Right lobe of liver (tissue), 6 donors: ENCODE measurements around the gene ADAM12. TPM values are rescaled to one million over a fixed set of nuclear protein-coding genes. Genes with fewer than 3 reads are reported as not detected.

Source experiments
- ATAC-seq, 4 donors: fragments of 200-7000 bp; cut with Tn5 transposase; one replicate each; pipeline ENCODE4 v1.9.1; 2020; ENCODE audit warnings: mild to moderate bottlenecking in 4 of 4, moderate library complexity in 4 of 4
- DNase-seq, 3 donors: peaks; one replicate each; pipeline ENCODE4 v3.0.0-alpha.2; 2020
- H3K27ac ChIP-seq, 3 donors: fragments of 200-600 bp; one replicate each; pipeline ENCODE4 v1.8.0; 2022
- H3K27me3 ChIP-seq, 2 donors: fragments of 200-600 bp; one replicate each; pipeline ENCODE4 v1.8.0; 2022
- H3K36me3 ChIP-seq, 4 donors: fragments of 200-600 bp; sonication (generic) in 1 of 4; one replicate each; pipeline versions ENCODE4 v1.5.1 to v1.8.0; 2017 to 2022; ENCODE audit warnings: control low read depth in 1 of 4
- H3K4me1 ChIP-seq, 4 donors: fragments of 200-600 bp; sonication (generic) in 1 of 4; one replicate each; pipeline versions ENCODE4 v1.5.1 to v1.8.0; 2017 to 2022; ENCODE audit warnings: control low read depth in 1 of 4
- H3K4me3 ChIP-seq, 3 donors: fragments of 200-600 bp; one replicate each; pipeline ENCODE4 v1.8.0; 2022
- H3K9me3 ChIP-seq, 4 donors: fragments of 200-600 bp; sonication (generic) in 1 of 4; one replicate each; pipeline versions ENCODE4 v1.5.1 to v1.8.0; 2017 to 2022; ENCODE audit warnings: control low read depth in 1 of 4
- POLR2A ChIP-seq: fragments of 450-650 bp; IDR thresholded peaks from one replicate; pipeline ENCODE4 v1.6.1; 2017; ENCODE audit warnings: antibody characterized with exemption, mild to moderate bottlenecking
- WGBS: methylation state at CpG from one replicate; pipeline ENCODE4 v1.1.6; 2018; ENCODE audit warnings: low coverage, low lambda C conversion rate; ENCODE audit not compliant: insufficient coverage; ENCODE audit errors: missing lambda C conversion rate; 5-methylcytosine and 5-hydroxymethylcytosine counted together
- intact Hi-C, 2 donors: fragments of 100-400 bp; cut with DNase I; formaldehyde crosslinking; loops; one replicate each; pipeline versions ENCODE4 v1.11.2 to v1.14.1; 2022
- total RNA-seq, 6 experiments: library from RNA; depleted of rRNA in 2 of 6; stranded (reverse); fragments of >200 nt in 2 of 6; fragmentation: NEBNext Ultra II Directional in 3 of 6; extraction: Animal tissue kit (Norgen Biotek cat#: 25700) in 3 of 6; gene quantifications; one replicate each; pipeline versions ENCODE4 v1.1.0 to v1.2.4, GENCODE V29; 2016 to 2023
- TF ChIP-seq, protein P1 (sequence below), 4 donors: fragments of 200-600 bp in 3 of 4; fragments of 450-650 bp in 1 of 4; IDR thresholded peaks; one replicate each; pipeline versions ENCODE4 v1.5.1 to v1.8.0; 2016 to 2022; ENCODE audit warnings: antibody characterized with exemption in 4 of 4, mild to moderate bottlenecking in 2 of 4
- donor health status: DM: no; HTN: yes; CAD: no.
- donor health status: DM: no; HTN: no; CAD: no.
- donor health status: DM: no; HTN: no; CAD: no.
- donor health status: DM: no; HTN: yes; CAD: no.
- donor health status: DM: no; HTN: yes; CAD: no.

ADAM12 gene
- total RNA-seq, 6 experiments from 2014 or later: 0.06 to 1.3 (median 0.48) TPM; not detected in 2

DNA sequence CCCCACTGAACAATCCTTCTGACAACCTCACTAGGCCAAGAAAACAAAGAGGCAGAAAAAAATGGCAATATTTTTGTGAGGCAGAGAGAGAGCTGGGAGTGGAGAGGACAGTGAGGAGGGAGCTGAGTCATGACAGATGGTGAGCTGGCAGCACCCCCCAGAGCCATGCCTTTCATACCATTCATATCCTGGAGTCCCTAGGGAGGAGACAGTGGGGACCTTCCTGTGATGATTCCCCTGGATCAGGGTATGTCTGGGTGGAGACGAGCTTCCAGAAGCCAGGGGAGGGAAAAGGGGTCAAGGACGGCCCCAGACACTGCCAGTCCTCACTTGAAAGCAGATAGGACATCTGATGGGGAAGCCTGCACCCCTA is 160.5 kb downstream of the ADAM12 start:
- intact Hi-C loops: no loop called here
- 17% methylated on average over 1 of the region's 2 CpGs for WGBS
- no peak for ATAC-seq
- Histone ChIP-seq H3K36me3 (no peaks in the 10 kb centered on the region), H3K27ac (no peak overlapping the region), H3K27me3 (no peaks in the 10 kb centered on the region), H3K4me1 (no peaks in the 10 kb centered on the region), H3K4me3 (no peak overlapping the region), H3K9me3 (no peaks in the 10 kb centered on the region)
- no peak for TF ChIP-seq POLR2A
- no peak for DNase-seq

DNA sequence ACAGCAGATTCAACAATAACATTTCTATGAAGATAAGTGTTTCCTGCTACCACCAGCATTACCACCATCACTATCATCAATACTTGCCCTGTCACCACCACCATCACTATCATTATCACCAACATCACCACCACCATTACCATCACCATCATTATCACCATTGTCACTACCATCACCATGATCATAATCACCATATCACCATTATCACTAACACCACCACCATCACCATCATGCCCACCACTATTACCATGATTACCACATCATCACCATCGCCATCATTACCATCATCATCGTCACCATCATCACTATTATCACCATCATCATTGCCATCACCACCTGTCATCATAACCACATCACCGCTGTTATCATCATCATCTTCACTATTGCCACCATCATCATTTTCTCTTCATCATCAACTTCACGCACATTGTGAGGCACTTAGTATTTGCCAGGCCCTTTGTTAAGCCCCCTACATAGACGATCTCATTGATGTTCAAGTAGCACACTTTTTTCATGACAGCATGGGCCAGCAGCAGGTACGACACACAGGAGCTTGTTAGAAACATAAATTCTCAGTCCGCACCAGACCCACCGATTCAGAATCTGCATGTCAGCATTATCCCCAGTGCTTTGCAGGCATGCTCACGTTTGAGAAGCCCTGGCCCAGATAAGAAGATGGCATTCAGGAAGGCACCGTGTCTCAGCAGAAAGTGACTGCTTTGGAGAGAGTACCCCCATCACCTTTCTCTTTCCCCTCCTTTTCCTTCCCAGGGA is 161.1 kb downstream of the ADAM12 start:
- no peak for TF ChIP-seq POLR2A
- TF ChIP-seq, protein P1, sequence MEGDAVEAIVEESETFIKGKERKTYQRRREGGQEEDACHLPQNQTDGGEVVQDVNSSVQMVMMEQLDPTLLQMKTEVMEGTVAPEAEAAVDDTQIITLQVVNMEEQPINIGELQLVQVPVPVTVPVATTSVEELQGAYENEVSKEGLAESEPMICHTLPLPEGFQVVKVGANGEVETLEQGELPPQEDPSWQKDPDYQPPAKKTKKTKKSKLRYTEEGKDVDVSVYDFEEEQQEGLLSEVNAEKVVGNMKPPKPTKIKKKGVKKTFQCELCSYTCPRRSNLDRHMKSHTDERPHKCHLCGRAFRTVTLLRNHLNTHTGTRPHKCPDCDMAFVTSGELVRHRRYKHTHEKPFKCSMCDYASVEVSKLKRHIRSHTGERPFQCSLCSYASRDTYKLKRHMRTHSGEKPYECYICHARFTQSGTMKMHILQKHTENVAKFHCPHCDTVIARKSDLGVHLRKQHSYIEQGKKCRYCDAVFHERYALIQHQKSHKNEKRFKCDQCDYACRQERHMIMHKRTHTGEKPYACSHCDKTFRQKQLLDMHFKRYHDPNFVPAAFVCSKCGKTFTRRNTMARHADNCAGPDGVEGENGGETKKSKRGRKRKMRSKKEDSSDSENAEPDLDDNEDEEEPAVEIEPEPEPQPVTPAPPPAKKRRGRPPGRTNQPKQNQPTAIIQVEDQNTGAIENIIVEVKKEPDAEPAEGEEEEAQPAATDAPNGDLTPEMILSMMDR (IDR thresholded peaks at IDR 0.05): no peak
- intact Hi-C loops: no loop called here
- Histone ChIP-seq H3K4me1 (no peaks in the 10 kb centered on the region), H3K27me3 (no peaks in the 10 kb centered on the region), H3K27ac (no peak overlapping the region), H3K9me3 (no peaks in the 10 kb centered on the region), H3K4me3 (no peak overlapping the region), H3K36me3 (no peaks in the 10 kb centered on the region)
- DNase-seq (no peak), ATAC-seq (no peak)
- WGBS: 62% methylated on average over 10 of the region's 10 CpGs

DNA sequence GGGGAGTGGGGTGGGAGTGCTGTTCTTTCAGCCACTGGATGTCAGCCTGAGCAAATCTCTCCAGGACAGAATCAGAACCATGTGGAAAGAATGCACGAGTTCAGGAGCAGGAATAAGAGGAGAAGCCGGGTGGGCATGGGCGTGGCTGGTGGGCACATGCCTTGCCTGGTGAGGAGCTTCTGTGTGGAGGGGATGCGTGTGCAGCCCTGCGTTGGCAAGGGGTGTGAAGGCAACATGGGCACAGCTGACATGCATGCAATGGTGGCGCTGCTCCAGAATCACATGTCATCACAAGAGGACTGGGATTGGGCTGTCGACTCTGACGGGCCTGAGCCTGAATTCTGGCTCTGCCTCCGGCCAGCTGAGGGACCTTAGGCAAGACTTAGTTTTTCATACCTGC is 162.1 kb downstream of the ADAM12 start:
- intact Hi-C loops: no loop called here
- no peaks in the 10 kb centered on the region for H3K27me3 ChIP-seq
- 51% methylated on average over 2 of the region's 9 CpGs for WGBS
- no peaks in the 10 kb centered on the region for H3K4me1 ChIP-seq
- no peak for DNase-seq
- no peaks in the 10 kb centered on the region for H3K9me3 ChIP-seq
- no peak overlapping the region for H3K4me3 ChIP-seq
- ATAC-seq: no peak
- H3K27ac ChIP-seq: no peak overlapping the region
- no peaks in the 10 kb centered on the region for H3K36me3 ChIP-seq
- no peak for TF ChIP-seq POLR2A
- TF ChIP-seq, protein P1 (IDR thresholded peaks at IDR 0.05): no peak

DNA sequence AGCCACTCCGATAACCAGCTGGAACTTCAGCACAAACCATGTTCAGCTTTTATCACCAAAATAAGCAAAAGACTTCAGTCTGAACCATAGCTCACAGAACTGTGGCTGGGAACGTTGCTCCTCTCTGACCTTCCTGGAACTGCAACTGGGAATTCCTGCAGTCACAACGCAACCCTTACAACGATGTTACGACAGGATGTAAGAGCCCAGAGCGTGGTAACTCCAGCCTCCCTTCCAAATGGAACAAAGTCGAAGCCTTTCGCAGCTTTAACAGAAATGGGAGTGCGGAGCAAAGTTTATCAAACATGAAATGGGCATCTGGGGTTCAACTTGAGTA is 162.6 kb downstream of the ADAM12 start:
- 62% methylated on average over 8 of the region's 9 CpGs for WGBS
- no peaks in the 10 kb centered on the region for H3K4me1 ChIP-seq

DNA sequence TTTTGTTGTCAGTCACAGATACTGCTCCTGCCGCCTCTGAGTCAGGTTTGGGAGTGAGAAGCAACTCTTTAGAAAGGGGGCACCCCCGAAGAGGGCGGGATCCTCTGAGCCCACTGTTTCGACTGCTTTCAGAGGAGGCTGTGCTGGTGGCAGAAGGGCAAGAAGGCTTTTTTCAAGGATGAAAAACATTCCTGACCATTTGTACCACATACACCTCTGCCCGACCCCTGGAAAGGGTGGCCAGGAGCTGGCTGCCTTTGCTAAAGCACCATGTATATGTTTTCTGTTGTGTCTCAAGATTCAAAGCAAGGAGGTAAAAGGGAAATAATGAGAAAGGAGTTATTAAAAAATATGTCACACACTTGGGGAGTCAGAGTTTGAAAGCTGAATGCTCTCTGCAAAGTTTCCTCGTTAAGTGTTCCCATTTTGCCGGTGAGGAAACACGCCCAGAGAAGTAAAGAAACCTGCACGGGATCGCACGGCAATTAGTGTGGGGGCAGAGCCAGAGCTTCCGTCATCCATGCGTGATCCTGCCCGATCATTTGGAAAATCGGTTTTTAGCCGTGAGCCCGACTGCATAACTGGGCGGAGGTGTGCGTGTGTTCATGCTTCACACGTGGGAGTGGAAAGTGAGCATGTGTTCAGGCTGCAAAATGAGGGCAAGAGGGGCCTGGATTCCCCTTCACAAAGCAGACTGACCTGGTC is 163.2 kb downstream of the ADAM12 start:
- Histone ChIP-seq H3K4me3 (no peak overlapping the region), H3K27ac (no peak overlapping the region), H3K36me3 (no peaks in the 10 kb centered on the region), H3K4me1 (no peaks in the 10 kb centered on the region), H3K27me3 (no peaks in the 10 kb centered on the region), H3K9me3 (no peaks in the 10 kb centered on the region)
- no peak for TF ChIP-seq POLR2A
- TF ChIP-seq, protein P1 (IDR thresholded peaks at IDR 0.05): no peak
- intact Hi-C loops: no loop called here
- no peak for ATAC-seq
- 42% methylated on average over 16 of the region's 20 CpGs for WGBS
- no peak for DNase-seq

More for the DNA sequence above, 162.6 kb downstream of the ADAM12 start:
- DNase-seq: no peak
- intact Hi-C loops: no loop called here
- no peak for TF ChIP-seq POLR2A
- TF ChIP-seq, protein P1 (IDR thresholded peaks at IDR 0.05): no peak
- Histone ChIP-seq H3K4me3 (no peak overlapping the region), H3K36me3 (no peaks in the 10 kb centered on the region), H3K27ac (no peak overlapping the region), H3K9me3 (no peaks in the 10 kb centered on the region), H3K27me3 (no peaks in the 10 kb centered on the region)
- ATAC-seq: peak in 2 of 4 donors; percentile 39 to 76
